HG03558 (cell line): ENCODE data around the gene EVI5.
A peak's percentile ranks its signal among the peaks of the same experiment; 100 is the strongest.
"Not testable (repeated sequence)": the region's sequence is repeated elsewhere in the genome, so short reads cannot be mapped to it uniquely, and the experiment has no call there.

ENCODE experiments used
- ATAC-seq: cut with Tn5 transposase; IDR thresholded peaks from one replicate; pipeline ENCODE4 v1.9.1; 2021; ENCODE audit warnings: moderate number of reproducible peaks; ENCODE audit not compliant: unreplicated experiment; ENCODE audit errors: extremely low read depth

EVI5 gene

GRCh38 chr1:92536980-92537884 is 247.7 kb downstream of the EVI5 start:
- ATAC-seq, result peak; percentile 54

- ATAC-seq, result no peak
Observed at GRCh38 chr1:92536211-92536979, 248.5 kb downstream of the EVI5 start.

- not testable (repeated sequence) for ATAC-seq
Observed at GRCh38 chr1:92532371-92532770, 252.5 kb downstream of the EVI5 start.

- not testable (repeated sequence) for ATAC-seq
Observed at GRCh38 chr1:92531939-92532338, 253.0 kb downstream of the EVI5 start.

GRCh38 chr1:92527670-92528069 is 257.2 kb downstream of the EVI5 start:
- ATAC-seq, result no peak

- ATAC-seq, result not testable (repeated sequence)
Observed at GRCh38 chr1:92524944-92525590, 259.8 kb downstream of the EVI5 start.

GRCh38 chr1:92519043-92519442 is 265.9 kb downstream of the EVI5 start:
- ATAC-seq, result no peak

- ATAC-seq, result no peak
Observed at GRCh38 chr1:92516574-92516973, 268.3 kb downstream of the EVI5 start.

- ATAC-seq, result no peak
Observed at GRCh38 chr1:92515796-92516201, 269.1 kb downstream of the EVI5 start.

GRCh38 chr1:92511541-92511940 is 273.4 kb downstream of the EVI5 start:
- peak; percentile 43 for ATAC-seq

- no peak for ATAC-seq
Observed at GRCh38 chr1:92509619-92510018, 275.3 kb downstream of the EVI5 start.

GRCh38 chr1:92505015-92505692 is 279.8 kb downstream of the EVI5 start:
- ATAC-seq, result no peak

- no peak for ATAC-seq
Observed at GRCh38 chr1:92504291-92505014, 280.5 kb downstream of the EVI5 start.

- no peak for ATAC-seq
Observed at GRCh38 chr1:92503926-92504285, 281.0 kb downstream of the EVI5 start.

GRCh38 chr1:92503043-92503925 is 281.6 kb downstream of the EVI5 start:
- no peak for ATAC-seq

GRCh38 chr1:92502247-92502646 is 282.7 kb downstream of the EVI5 start:
- peak; percentile 39 for ATAC-seq

- no peak for ATAC-seq
Observed at GRCh38 chr1:92500552-92500951, 284.4 kb downstream of the EVI5 start.

- ATAC-seq, result no peak
Observed at GRCh38 chr1:92495392-92496063, 289.4 kb downstream of the EVI5 start.
